A549 (cell line): ENCODE measurements around the gene RLBP1. TPM values are rescaled to one million over a fixed set of nuclear protein-coding genes. Genes with fewer than 3 reads are reported as not detected.

ENCODE experiments used
- ATAC-seq, 2 experiments: fragments of 200-7000 bp in 1 of 2; fragments of >200 bp in 1 of 2; cut with Nextera tagmentation in 1 of 2; cut with Tn5 transposase in 1 of 2; 3 replicates each; pipeline versions ENCODE4 v1.8.0 to v1.9.1; 2018 to 2020; ENCODE audit warnings: mild to moderate bottlenecking in 1 of 2, moderate library complexity in 1 of 2
- CTCF ChIA-PET: fragments of 300-600 bp; sonication (Branson Sonifier 250); formaldehyde crosslinking; extraction: SDS; loops from one replicate; lab custom pipeline; 2021; ENCODE audit warnings: antibody characterized with exemption, inconsistent platforms; lab: Yijun Ruan, JAX
- POLR2A ChIA-PET: fragments of 350-600 bp; formaldehyde crosslinking; extraction: SDS; loops from one replicate; lab custom pipeline; 2021; ENCODE audit warnings: antibody characterized with exemption, inconsistent platforms; lab: Yijun Ruan, JAX
- DNase-seq, 2 experiments: peaks; one replicate each; pipeline versions ENCODE4 v3.0.0 to v3.0.0-alpha.2; 2011 to 2016; ENCODE audit warnings: low read depth in 1 of 2, low spot score in 1 of 2
- FAIRE-seq: peaks from 2 replicates; lab custom pipeline; 2011; peaks lifted over from hg19 to GRCh38; lab: Jason Lieb, UNC
- H3K27ac ChIP-seq, 2 experiments: fragments of >200 bp; sonication (Bioruptor Twin); formaldehyde crosslinking; 3 replicates each; pipeline ENCODE4 v1.5.1; 2016 to 2017
- H3K4me1 ChIP-seq: fragments of >200 bp; sonication (Bioruptor Twin); formaldehyde crosslinking; 3 replicates; pipeline ENCODE4 v1.6.1; 2016
- H3K4me2 ChIP-seq: fragments of >200 bp; sonication (Bioruptor Twin); formaldehyde crosslinking; 3 replicates; pipeline ENCODE4 v1.6.1; 2016
- H3K4me3 ChIP-seq: fragments of >200 bp; sonication (Bioruptor Twin); formaldehyde crosslinking; 3 replicates; pipeline ENCODE4 v1.5.1; 2016
- H3K9me3 ChIP-seq: fragments of >200 bp; sonication (Bioruptor Twin); formaldehyde crosslinking; 3 replicates; pipeline ENCODE4 v1.6.1; 2016
- BHLHE40 ChIP-seq: IDR thresholded peaks from 2 replicates; pipeline ENCODE4 v1.6.1; 2012; ENCODE audit warnings: low read depth, low read length, inconsistent platforms
- CBX2 ChIP-seq: fragments of 200-600 bp; sonication (generic); IDR thresholded peaks from 2 replicates; pipeline ENCODE4 v1.6.1; 2016; ENCODE audit warnings: low read depth, mild to moderate bottlenecking, borderline replicate concordance
- CHD4 ChIP-seq: fragments of 200-600 bp; sonication (generic); IDR thresholded peaks from 2 replicates; pipeline ENCODE4 v1.6.1; 2016; ENCODE audit warnings: antibody characterized with exemption, mild to moderate bottlenecking, borderline replicate concordance
- CTCF ChIP-seq: fragments of >200 bp; sonication (Bioruptor Twin); formaldehyde crosslinking; IDR thresholded peaks from 3 replicates; pipeline ENCODE4 v1.5.1; 2016
- EP300 ChIP-seq, 2 experiments: fragments of >200 bp; sonication (Bioruptor Twin); formaldehyde crosslinking; IDR thresholded peaks; 2 replicates in 1 of 2; 3 replicates in 1 of 2; pipeline ENCODE4 v1.6.1; 2016 to 2017
- FOXS1 ChIP-seq: fragments of 250-450 bp; sonication (Bioruptor Pico); IDR thresholded peaks from 2 replicates; pipeline ENCODE4 v1.5.0; 2020; ENCODE audit warnings: mild to moderate bottlenecking, moderate library complexity
- HDAC2 ChIP-seq: fragments of 200-600 bp; sonication (generic); IDR thresholded peaks from 2 replicates; pipeline ENCODE4 v1.6.1; 2016
- HMGXB4 ChIP-seq: fragments of 250-450 bp; sonication (Bioruptor Pico); IDR thresholded peaks from 2 replicates; pipeline ENCODE4 v1.5.0; 2021; ENCODE audit warnings: mild to moderate bottlenecking, moderate library complexity, borderline replicate concordance
- HOXB13 ChIP-seq: fragments of 250-450 bp; sonication (Bioruptor Pico); IDR thresholded peaks from 2 replicates; pipeline ENCODE4 v1.5.0; 2020; ENCODE audit warnings: low read depth, mild to moderate bottlenecking, moderate library complexity
- HOXB5 ChIP-seq: fragments of 250-450 bp; sonication (Bioruptor Pico); IDR thresholded peaks from 2 replicates; pipeline ENCODE4 v1.5.0; 2020; ENCODE audit warnings: mild to moderate bottlenecking, moderate library complexity
- KDM5A ChIP-seq: fragments of 200-600 bp; sonication (generic); IDR thresholded peaks from 2 replicates; pipeline ENCODE4 v1.6.1; 2016; ENCODE audit warnings: antibody characterized with exemption, mild to moderate bottlenecking
- MAZ ChIP-seq: fragments of 150-350 bp; IDR thresholded peaks from 2 replicates; pipeline ENCODE4 v1.6.1; 2014; ENCODE audit warnings: antibody characterized with exemption, low read depth, low read length, borderline replicate concordance
- NFE2L2 ChIP-seq: fragments of 150-350 bp; conservative IDR thresholded peaks from 2 replicates; pipeline ENCODE4 v1.6.1; 2014; ENCODE audit warnings: low read length
- NR3C1 ChIP-seq: fragments of >200 bp; sonication (Bioruptor Twin); formaldehyde crosslinking; IDR thresholded peaks from 3 replicates; pipeline ENCODE4 v1.6.1; 2017
- PHF8 ChIP-seq: fragments of 200-600 bp; sonication (generic); IDR thresholded peaks from 2 replicates; pipeline ENCODE4 v1.6.1; 2016; ENCODE audit warnings: low read depth, mild to moderate bottlenecking, antibody characterized with exemption, moderate library complexity, borderline replicate concordance
- POLR2A ChIP-seq: IDR thresholded peaks from 2 replicates; pipeline ENCODE4 v1.6.1; 2012; ENCODE audit warnings: mild to moderate bottlenecking, low read length
- POLR2AphosphoS2 ChIP-seq: conservative IDR thresholded peaks from 2 replicates; pipeline ENCODE4 v1.6.1; 2012; ENCODE audit warnings: low read length, improper control_type of control experiment, inconsistent platforms
- RAD21 ChIP-seq, 2 experiments: fragments of >200 bp in 1 of 2; sonication (Bioruptor Twin) in 1 of 2; formaldehyde crosslinking in 1 of 2; IDR thresholded peaks in 1 of 2; conservative IDR thresholded peaks in 1 of 2; 2 replicates in 1 of 2; 3 replicates in 1 of 2; pipeline ENCODE4 v1.6.1; 2012 to 2018; ENCODE audit warnings: inconsistent platforms in 1 of 2
- RCOR1 ChIP-seq: fragments of 150-350 bp; IDR thresholded peaks from 2 replicates; pipeline ENCODE4 v1.6.1; 2014; ENCODE audit warnings: antibody characterized with exemption, low read length, low read depth
- RFX5 ChIP-seq: fragments of 450-650 bp; IDR thresholded peaks from 2 replicates; pipeline ENCODE4 v1.7.1; 2014; ENCODE audit warnings: antibody characterized with exemption, mild to moderate bottlenecking, moderate library complexity
- SMC3 ChIP-seq: fragments of >200 bp; sonication (Bioruptor Twin); formaldehyde crosslinking; IDR thresholded peaks from 3 replicates; pipeline ENCODE4 v1.6.1; 2018; ENCODE audit warnings: inconsistent platforms
- TFCP2L1 ChIP-seq: fragments of 250-450 bp; sonication (Bioruptor Pico); IDR thresholded peaks from 2 replicates; pipeline ENCODE4 v1.5.0; 2021; ENCODE audit warnings: mild to moderate bottlenecking
- WGBS: methylation state at CpG from one replicate; pipeline ENCODE4 v1.1.6; 2017; ENCODE audit errors: missing lambda C conversion rate; 5-methylcytosine and 5-hydroxymethylcytosine counted together
- polyA plus RNA-seq, 4 experiments: library from polyadenylated mRNA; depleted of rRNA in 3 of 4; stranded (reverse); fragments of >200 nt; fragmentation: RNase III in 1 of 4; extraction: RNeasy Plus Mini Kit Qiagen cat#74134 plus additional on column Dnase treatment in 1 of 4; gene quantifications; 2 replicates in 3 of 4; 3 replicates in 1 of 4; pipeline ENCODE4 v1.2.3, GENCODE V29; 2011 to 2017
- TF ChIP-seq, protein P1 (sequence below): fragments of 200-600 bp; sonication (generic); IDR thresholded peaks from 2 replicates; pipeline ENCODE4 v1.6.1; 2016; ENCODE audit warnings: antibody characterized with exemption, mild to moderate bottlenecking, moderate library complexity

Gene RLBP1
- polyA plus RNA-seq, 2 of the 4 experiments (the other 2 are of a cell fraction): not detected

DNA sequence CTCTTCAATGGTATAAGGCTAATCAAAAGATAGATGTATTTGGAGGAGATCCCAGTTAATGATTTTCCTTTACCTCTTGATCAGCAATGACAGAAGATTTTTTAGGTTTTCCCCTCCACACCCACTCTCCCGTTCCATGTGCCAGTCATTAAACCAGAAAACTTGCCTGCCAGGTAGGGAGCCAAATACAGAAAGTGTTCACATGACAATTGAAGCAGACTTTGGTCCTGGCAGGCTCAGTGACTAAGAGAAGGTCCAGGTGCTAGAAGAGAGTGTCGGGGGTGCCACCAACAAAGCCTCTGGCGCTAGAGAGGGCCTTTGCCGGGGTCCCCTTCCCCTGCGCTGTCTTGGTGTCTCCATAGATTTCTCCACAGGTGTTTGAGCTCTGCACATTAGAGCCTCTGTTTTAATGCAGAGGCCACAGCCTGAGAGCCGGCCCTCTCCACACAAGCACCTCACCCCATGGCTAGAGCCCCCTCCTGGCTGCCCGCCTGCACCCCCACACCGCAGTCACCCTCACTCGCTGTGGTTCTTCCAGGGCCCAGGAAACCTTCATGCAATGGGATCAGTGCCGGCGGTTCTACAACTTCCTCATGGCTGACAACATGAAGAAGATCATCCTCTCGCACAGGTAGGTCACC, 36.4 kb downstream of the RLBP1 start (continued):
- no peak for TF ChIP-seq CHD4
- no peak for TF ChIP-seq HDAC2

DNA sequence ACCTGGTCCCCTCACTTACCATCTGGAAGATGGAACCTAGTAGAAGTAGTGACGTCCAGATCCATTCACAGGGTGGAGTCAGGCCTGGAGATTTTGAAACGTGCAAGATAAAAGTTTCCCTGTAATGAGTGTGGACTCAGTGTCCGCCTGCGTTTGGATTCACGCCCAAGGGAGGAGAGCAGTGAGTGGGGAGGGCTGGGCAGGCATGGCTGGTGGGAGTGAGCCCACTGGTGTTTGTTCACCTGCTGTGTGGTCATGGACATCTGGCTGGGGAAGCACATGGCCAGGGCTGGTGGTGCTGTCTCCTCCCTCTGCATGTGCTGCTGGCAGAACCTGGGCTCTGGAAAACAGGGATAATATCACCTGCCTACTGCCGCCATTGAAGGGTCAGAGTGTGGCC, 37.0 kb downstream of the RLBP1 start:
- 76% methylated on average over 6 of the region's 6 CpGs for WGBS
- FAIRE-seq (no peak), ATAC-seq (no peak), DNase-seq (no peak)
- Histone ChIP-seq H3K9me3 (no peaks in the 10 kb centered on the region), H3K27ac (no peak overlapping the region), H3K4me1 (no peaks in the 10 kb centered on the region), H3K4me3 (no peak overlapping the region), H3K4me2 (no peak overlapping the region)
- no peak for TF ChIP-seq EP300 (IDR thresholded peaks at IDR 0.05)
- TF ChIP-seq MAZ: no peak
- no peak for TF ChIP-seq CTCF
- TF ChIP-seq HOXB5 (CRISPR knock-in tag): no peak
- no peak for TF ChIP-seq POLR2AphosphoS2
- CTCF ChIA-PET: interaction anchor here (1.0 to 21.7 kb wide), 4 partner anchors 13 to 129 kb away, joined by 3 to 735 read pairs (median 22); no protein-coding TSS in a partner anchor
- POLR2A ChIA-PET: interaction anchor here (0.7 kb wide), 1 partner anchor 280 kb away, joined by 3 read pairs; no protein-coding TSS in a partner anchor

GRCh38 chr15:89179966-89180875, 41.2 kb downstream of the RLBP1 start:
- ChIA-PET CTCF (interaction anchor here (0.9 to 21.7 kb wide), 13 partner anchors 9 to 287 kb away, joined by 3 to 735 read pairs (median 41); partner anchors contain the start of genes ABHD2 and HAPLN3), POLR2A (no interaction called here)
- Histone ChIP-seq H3K4me2 (no peak overlapping the region), H3K9me3 (no peaks in the 10 kb centered on the region), H3K4me1 (no peaks in the 10 kb centered on the region), H3K4me3 (no peak overlapping the region), H3K27ac (no peak overlapping the region)
- TF ChIP-seq NR3C1: no peak
- TF ChIP-seq BHLHE40: no peak
- TF ChIP-seq SMC3: no peak
- TF ChIP-seq CBX2: no peak
- no peak for TF ChIP-seq MAZ
- TF ChIP-seq POLR2A: no peak
- no peak for TF ChIP-seq FOXS1
- no peak for TF ChIP-seq NFE2L2
- TF ChIP-seq RAD21 (conservative IDR thresholded peaks at IDR 0.05 in 1 of 2, IDR thresholded peaks at IDR 0.05 in 1 of 2): no peak
- no peak for TF ChIP-seq KDM5A
- no peak for TF ChIP-seq TFCP2L1 (CRISPR knock-in tag)
- TF ChIP-seq, protein P1, sequence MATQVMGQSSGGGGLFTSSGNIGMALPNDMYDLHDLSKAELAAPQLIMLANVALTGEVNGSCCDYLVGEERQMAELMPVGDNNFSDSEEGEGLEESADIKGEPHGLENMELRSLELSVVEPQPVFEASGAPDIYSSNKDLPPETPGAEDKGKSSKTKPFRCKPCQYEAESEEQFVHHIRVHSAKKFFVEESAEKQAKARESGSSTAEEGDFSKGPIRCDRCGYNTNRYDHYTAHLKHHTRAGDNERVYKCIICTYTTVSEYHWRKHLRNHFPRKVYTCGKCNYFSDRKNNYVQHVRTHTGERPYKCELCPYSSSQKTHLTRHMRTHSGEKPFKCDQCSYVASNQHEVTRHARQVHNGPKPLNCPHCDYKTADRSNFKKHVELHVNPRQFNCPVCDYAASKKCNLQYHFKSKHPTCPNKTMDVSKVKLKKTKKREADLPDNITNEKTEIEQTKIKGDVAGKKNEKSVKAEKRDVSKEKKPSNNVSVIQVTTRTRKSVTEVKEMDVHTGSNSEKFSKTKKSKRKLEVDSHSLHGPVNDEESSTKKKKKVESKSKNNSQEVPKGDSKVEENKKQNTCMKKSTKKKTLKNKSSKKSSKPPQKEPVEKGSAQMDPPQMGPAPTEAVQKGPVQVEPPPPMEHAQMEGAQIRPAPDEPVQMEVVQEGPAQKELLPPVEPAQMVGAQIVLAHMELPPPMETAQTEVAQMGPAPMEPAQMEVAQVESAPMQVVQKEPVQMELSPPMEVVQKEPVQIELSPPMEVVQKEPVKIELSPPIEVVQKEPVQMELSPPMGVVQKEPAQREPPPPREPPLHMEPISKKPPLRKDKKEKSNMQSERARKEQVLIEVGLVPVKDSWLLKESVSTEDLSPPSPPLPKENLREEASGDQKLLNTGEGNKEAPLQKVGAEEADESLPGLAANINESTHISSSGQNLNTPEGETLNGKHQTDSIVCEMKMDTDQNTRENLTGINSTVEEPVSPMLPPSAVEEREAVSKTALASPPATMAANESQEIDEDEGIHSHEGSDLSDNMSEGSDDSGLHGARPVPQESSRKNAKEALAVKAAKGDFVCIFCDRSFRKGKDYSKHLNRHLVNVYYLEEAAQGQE: no peak
- TF ChIP-seq PHF8: no peak
- TF ChIP-seq HMGXB4: no peak
- TF ChIP-seq RFX5: no peak
- no peak for TF ChIP-seq RCOR1
- no peak for TF ChIP-seq HOXB13
- no peak for TF ChIP-seq EP300 (IDR thresholded peaks at IDR 0.05)
- no peak for TF ChIP-seq HDAC2
- no peak for ATAC-seq
- FAIRE-seq: no peak
- 89% methylated on average over 5 of the region's 5 CpGs for WGBS
- DNase-seq: no peak
